Measurements from ENCODE around the gene UGT8. TPM values are rescaled to one million over a fixed set of nuclear protein-coding genes. Genes with fewer than 3 reads are reported as not detected.
A peak's percentile ranks its signal among the peaks of the same experiment; 100 is the strongest.

The UGT8 gene
- under 1 TPM in 2 of 4 donors, not detected in 2; 0.12 to 0.19 TPM for total RNA-seq

- DNase-seq (ENCODE audit: low spot score) = no peak
- no peak for TF ChIP-seq CTCF (IDR thresholded peaks at IDR 0.05)
- peak; percentile 62 for ATAC-seq (ENCODE audit: low FRiP score)
These were observed at the start of gene UGT8 for GRCh38 chr4:114598191-114599121. TSS of gene UGT8 (plus strand) at chr4:114598807. CDS start at chr4:114622881, 24,074 bp downstream.

GRCh38 chr4:114549638-114550037 is 49.0 kb upstream of the UGT8 start:
- no peak for ATAC-seq (ENCODE audit: low FRiP score)
- DNase-seq (ENCODE audit: low spot score) = no peak

GRCh38 chr4:114558446-114559020 is 40.1 kb upstream of the UGT8 start:
- DNase-seq (ENCODE audit: low spot score) (no peak), ATAC-seq (ENCODE audit: low FRiP score) (no peak)
- no peak for TF ChIP-seq CTCF (IDR thresholded peaks at IDR 0.05)

More at GRCh38 chr4:114549638-114550037, 49.0 kb upstream of the UGT8 start:
- no peak for TF ChIP-seq CTCF (IDR thresholded peaks at IDR 0.05)

GRCh38 chr4:114561590-114561989 is 37.0 kb upstream of the UGT8 start:
- no peak for TF ChIP-seq CTCF (IDR thresholded peaks at IDR 0.05)
- no peak for ATAC-seq (ENCODE audit: low FRiP score)
- no peak for DNase-seq (ENCODE audit: low spot score)

- DNase-seq (ENCODE audit: low spot score) (no peak), ATAC-seq (ENCODE audit: low FRiP score) (no peak)
- no peak for TF ChIP-seq CTCF (IDR thresholded peaks at IDR 0.05)
These were observed 36.3 kb upstream of the UGT8 start for GRCh38 chr4:114562176-114562904.

GRCh38 chr4:114563536-114564315 is 34.9 kb upstream of the UGT8 start:
- ATAC-seq (ENCODE audit: low FRiP score) = no peak
- no peak for DNase-seq (ENCODE audit: low spot score)
- TF ChIP-seq CTCF (IDR thresholded peaks at IDR 0.05) = no peak
